Ascending aorta (tissue), 2 donors: ENCODE data around the gene TCTN3. TPM values are rescaled to one million over a fixed set of nuclear protein-coding genes. Genes with fewer than 3 reads are reported as not detected.
A peak's percentile ranks its signal among the peaks of the same experiment; 100 is the strongest.

Experiments used
- DNase-seq, 2 donors: peaks; one replicate each; pipeline ENCODE4 v3.0.0-alpha.2; 2019; ENCODE audit warnings: low spot score in 2 of 2
- H3K27ac ChIP-seq, 2 donors: fragments of 200-600 bp; sonication (generic); one replicate each; pipeline ENCODE4 v1.5.1; 2016 to 2017; ENCODE audit warnings: mild to moderate bottlenecking in 1 of 2
- H3K27me3 ChIP-seq: fragments of 200-600 bp; sonication (generic); one replicate; pipeline ENCODE4 v1.5.1; 2017
- H3K36me3 ChIP-seq, 2 donors: fragments of 200-600 bp; sonication (generic); one replicate each; pipeline ENCODE4 v1.5.1; 2016
- H3K4me1 ChIP-seq, 2 donors: fragments of 200-600 bp; sonication (generic); one replicate each; pipeline ENCODE4 v1.5.1; 2016 to 2017; ENCODE audit warnings: mild to moderate bottlenecking in 1 of 2
- H3K4me3 ChIP-seq, 2 donors: fragments of 200-600 bp; sonication (generic); one replicate each; pipeline ENCODE4 v1.5.1; 2016 to 2017; ENCODE audit warnings: mild to moderate bottlenecking in 1 of 2
- H3K9me3 ChIP-seq, 2 donors: fragments of 200-600 bp; sonication (generic); one replicate each; pipeline ENCODE4 v1.5.1; 2016
- CTCF ChIP-seq, 3 experiments: fragments of 200-600 bp in 2 of 3; fragments of 450-650 bp in 1 of 3; sonication (generic) in 2 of 3; IDR thresholded peaks; one replicate each; pipeline ENCODE4 v1.5.1; 2016 to 2019; ENCODE audit warnings: antibody characterized with exemption in 3 of 3, mild to moderate bottlenecking in 1 of 3, moderate library complexity in 1 of 3
- intact Hi-C: fragments of 100-400 bp; cut with DNase I; formaldehyde crosslinking; loops from one replicate; pipeline ENCODE4 v1.15.1; 2023
- total RNA-seq: library from RNA; depleted of rRNA; stranded (reverse); fragments of >200 nt; gene quantifications from one replicate; pipeline ENCODE4 v1.1.0, GENCODE V29; 2016

Gene TCTN3, protein sequence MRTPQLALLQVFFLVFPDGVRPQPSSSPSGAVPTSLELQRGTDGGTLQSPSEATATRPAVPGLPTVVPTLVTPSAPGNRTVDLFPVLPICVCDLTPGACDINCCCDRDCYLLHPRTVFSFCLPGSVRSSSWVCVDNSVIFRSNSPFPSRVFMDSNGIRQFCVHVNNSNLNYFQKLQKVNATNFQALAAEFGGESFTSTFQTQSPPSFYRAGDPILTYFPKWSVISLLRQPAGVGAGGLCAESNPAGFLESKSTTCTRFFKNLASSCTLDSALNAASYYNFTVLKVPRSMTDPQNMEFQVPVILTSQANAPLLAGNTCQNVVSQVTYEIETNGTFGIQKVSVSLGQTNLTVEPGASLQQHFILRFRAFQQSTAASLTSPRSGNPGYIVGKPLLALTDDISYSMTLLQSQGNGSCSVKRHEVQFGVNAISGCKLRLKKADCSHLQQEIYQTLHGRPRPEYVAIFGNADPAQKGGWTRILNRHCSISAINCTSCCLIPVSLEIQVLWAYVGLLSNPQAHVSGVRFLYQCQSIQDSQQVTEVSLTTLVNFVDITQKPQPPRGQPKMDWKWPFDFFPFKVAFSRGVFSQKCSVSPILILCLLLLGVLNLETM
- 22.1 TPM for total RNA-seq

DNA sequence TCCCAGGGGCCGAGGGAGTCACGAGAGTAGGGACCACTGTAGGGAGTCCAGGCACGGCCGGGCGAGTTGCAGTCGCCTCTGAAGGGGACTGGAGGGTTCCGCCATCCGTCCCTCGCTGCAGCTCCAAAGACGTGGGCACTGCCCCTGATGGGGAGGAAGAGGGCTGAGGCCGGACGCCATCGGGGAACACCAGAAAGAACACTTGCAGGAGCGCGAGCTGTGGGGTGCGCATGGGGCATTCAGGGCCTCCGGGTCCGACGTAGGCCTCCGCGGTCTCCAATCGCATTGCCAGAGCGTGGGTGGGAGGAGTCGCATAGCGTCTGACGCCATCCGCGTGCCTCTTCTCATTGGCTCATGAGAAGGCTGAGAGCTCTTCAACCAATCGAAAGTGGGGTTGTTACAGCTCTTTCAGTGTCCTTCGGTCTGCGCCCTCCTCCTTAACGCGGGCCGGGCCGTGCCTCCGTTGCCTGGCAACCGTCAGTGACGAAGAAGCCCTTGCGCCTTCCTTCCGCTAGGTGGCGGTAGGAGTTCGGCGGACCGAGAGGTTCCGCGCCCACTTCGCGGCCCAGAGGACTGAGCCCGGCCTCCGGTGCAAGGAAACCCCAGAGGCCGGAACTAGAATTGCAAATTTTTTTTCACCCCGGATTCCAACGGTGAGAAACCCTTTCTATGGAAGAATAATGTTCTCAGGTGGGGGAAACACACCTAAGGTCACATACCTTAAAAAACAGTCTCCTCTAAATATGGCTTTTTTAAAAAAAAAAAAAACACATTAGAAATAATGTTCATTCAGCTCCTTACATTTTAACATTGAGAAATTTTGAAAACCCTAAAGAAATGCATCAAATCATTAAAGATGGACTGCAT lies at the start of gene TCTN3:
TCTN3 (minus strand) TSS at position 260 of the 867 bp plus-strand sequence; CDS start at position 232, 28 bp downstream.
- Histone ChIP-seq H3K36me3 (peaks cover 6 to 27% of the 10 kb centered on the region in 2 donors), H3K27ac (peak within 1 kb of the TSS; percentile 59 to 84), H3K4me3 (peak within 1 kb of the TSS; percentile 78 to 93), H3K9me3 (no peaks in the 10 kb centered on the region), H3K4me1 (peaks cover 5 to 8% of the 10 kb centered on the region in 2 donors), H3K27me3 (no peaks in the 10 kb centered on the region)
- peak; percentile 97 to 99 (median 98) for TF ChIP-seq CTCF (IDR thresholded peaks at IDR 0.05)
- intact Hi-C loops, result loop anchor here (1.0 to 10.0 kb wide), 7 partner anchors 38 to 531 kb away; partner anchors contain the start of genes ALDH18A1, CC2D2B and CCNJ
- peak; percentile 95 to 99 for DNase-seq

DNA sequence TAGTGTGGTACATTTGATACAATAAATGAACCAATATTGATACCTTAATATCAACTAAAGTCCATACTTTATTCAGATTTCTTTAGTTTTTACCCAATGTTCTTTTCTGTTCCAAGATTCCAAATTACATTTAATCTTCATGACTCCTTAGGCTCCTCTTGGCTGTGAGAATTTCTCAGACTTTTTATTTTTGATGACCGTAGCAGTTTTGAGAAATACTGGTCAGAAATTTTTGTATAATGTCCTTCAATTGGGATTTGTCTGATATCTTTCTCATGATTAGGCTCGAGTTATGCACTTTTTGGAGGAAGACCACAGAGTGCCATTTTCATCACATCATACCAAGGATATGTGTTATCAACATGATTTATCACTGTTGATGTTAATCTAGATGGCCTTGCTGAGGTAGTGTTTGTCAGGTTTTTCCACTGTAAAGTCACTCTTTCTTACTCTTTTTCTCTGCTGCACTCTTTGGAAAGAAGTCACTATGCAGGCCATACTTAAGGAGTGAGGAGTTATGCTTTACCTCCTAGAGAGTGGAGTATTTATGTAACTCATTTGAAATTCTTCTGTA lies 49.3 kb upstream of the TCTN3 start:
- Histone ChIP-seq H3K9me3 (no peaks in the 10 kb centered on the region), H3K4me3 (no peak overlapping the region)
- intact Hi-C loops, result no loop called here

DNA sequence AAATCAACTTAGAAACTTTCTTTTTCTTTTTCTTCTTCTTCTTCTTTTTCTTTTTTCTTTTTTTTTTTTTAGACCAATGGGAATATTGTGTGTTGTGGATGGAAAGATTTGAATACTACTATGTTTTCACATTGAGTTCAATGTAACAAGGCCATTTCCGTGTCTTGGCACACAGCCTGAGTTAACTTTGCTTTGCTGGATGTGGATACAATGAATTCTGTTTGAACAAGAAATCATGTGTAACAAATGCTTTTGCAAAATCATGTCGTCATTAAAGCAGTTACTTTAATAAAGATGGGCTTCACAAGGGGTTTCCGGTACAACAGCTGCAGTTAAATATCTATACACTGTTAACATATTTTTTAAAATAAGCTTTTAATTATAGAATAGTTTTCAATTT lies 48.8 kb upstream of the TCTN3 start:
- Histone ChIP-seq H3K4me1 (no peaks in the 10 kb centered on the region), H3K27me3 (no peaks in the 10 kb centered on the region), H3K4me3 (no peak overlapping the region), H3K36me3 (no peaks in the 10 kb centered on the region), H3K9me3 (no peaks in the 10 kb centered on the region), H3K27ac (peak overlapping the region; percentile 31 to 34)
- no peak for TF ChIP-seq CTCF (IDR thresholded peaks at IDR 0.05)
- DNase-seq, result no peak
- intact Hi-C loops, result no loop called here

More for the DNA sequence above, 49.3 kb upstream of the TCTN3 start:
- no peaks in the 10 kb centered on the region for H3K4me1 ChIP-seq
- no peaks in the 10 kb centered on the region for H3K27me3 ChIP-seq
- no peaks in the 10 kb centered on the region for H3K36me3 ChIP-seq
- no peak for DNase-seq
- no peak for TF ChIP-seq CTCF (IDR thresholded peaks at IDR 0.05)
- H3K27ac ChIP-seq, result peak overlapping the region; percentile 31 to 34

- Histone ChIP-seq H3K4me3 (no peak overlapping the region), H3K27ac (peak overlapping the region; percentile 31 to 34)
These were observed 48.2 kb upstream of the TCTN3 start for GRCh38 chr10:95741807-95742467.

More at GRCh38 chr10:95741807-95742467, 48.2 kb upstream of the TCTN3 start:
- intact Hi-C loops, result no loop called here
- Histone ChIP-seq H3K4me1 (no peaks in the 10 kb centered on the region), H3K36me3 (no peaks in the 10 kb centered on the region), H3K9me3 (no peaks in the 10 kb centered on the region), H3K27me3 (no peaks in the 10 kb centered on the region)
- DNase-seq, result no peak
- TF ChIP-seq CTCF (IDR thresholded peaks at IDR 0.05), result no peak
